Fibroblast of lung (primary cell): ENCODE measurements around the gene MS4A1.

Experiments used
- CTCF ChIP-seq, 2 donors: IDR thresholded peaks in 1 of 2; conservative IDR thresholded peaks in 1 of 2; 1 replicate in 1 of 2; 2 replicates in 1 of 2; pipeline ENCODE4 v1.5.1; 2011 to 2012; ENCODE audit warnings: low read length in 2 of 2, control low read depth in 1 of 2, inconsistent platforms in 1 of 2, low read depth in 1 of 2, mild to moderate bottlenecking in 1 of 2
- EZH2 ChIP-seq: IDR thresholded peaks from 2 replicates; pipeline ENCODE4 v1.5.1; 2012; ENCODE audit warnings: low read length, control low read depth, mild to moderate bottlenecking; ENCODE audit errors: missing control alignments

- TF ChIP-seq CTCF (conservative IDR thresholded peaks at IDR 0.05 in 1 of 2, IDR thresholded peaks at IDR 0.05 in 1 of 2; ENCODE audit: low read depth in 1 of 2, low read length in 2 of 2): no peak
- no peak for TF ChIP-seq EZH2
Observed at GRCh38 chr11:60468829-60469228, 13.2 kb downstream of the MS4A1 start.
